ENCODE data around the gene SLC38A11.

Gene SLC38A11

DNA sequence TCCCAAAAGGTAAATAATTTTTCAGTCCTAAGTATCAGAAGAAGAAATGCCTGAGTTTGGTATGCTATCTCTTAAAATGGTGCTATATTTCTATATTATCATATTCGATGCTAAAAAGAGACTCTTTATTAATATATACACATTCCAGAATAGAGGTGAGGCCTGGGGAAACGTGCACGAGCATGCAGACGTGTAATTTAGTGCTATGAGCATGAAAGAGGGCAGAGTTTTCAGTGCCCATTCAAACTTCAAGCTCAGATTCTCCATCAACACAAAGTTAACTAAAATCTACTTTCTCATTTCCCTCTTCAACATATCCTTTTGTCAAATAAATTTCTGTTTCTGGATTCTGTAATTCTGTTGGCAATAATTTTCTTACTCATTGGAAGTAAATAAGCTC lies 108.0 kb downstream of the SLC38A11 start:
- H3K4me3 ChIP-seq (ENCODE audit: low read depth, low read length) = no peak overlapping the region
- no peak for DNase-seq (ENCODE audit: low read depth)
- TF ChIP-seq, protein P1, sequence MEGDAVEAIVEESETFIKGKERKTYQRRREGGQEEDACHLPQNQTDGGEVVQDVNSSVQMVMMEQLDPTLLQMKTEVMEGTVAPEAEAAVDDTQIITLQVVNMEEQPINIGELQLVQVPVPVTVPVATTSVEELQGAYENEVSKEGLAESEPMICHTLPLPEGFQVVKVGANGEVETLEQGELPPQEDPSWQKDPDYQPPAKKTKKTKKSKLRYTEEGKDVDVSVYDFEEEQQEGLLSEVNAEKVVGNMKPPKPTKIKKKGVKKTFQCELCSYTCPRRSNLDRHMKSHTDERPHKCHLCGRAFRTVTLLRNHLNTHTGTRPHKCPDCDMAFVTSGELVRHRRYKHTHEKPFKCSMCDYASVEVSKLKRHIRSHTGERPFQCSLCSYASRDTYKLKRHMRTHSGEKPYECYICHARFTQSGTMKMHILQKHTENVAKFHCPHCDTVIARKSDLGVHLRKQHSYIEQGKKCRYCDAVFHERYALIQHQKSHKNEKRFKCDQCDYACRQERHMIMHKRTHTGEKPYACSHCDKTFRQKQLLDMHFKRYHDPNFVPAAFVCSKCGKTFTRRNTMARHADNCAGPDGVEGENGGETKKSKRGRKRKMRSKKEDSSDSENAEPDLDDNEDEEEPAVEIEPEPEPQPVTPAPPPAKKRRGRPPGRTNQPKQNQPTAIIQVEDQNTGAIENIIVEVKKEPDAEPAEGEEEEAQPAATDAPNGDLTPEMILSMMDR (IDR thresholded peaks at IDR 0.05; ENCODE audit: control insufficient read depth, extremely low read depth, insufficient read depth) = no peak

DNA sequence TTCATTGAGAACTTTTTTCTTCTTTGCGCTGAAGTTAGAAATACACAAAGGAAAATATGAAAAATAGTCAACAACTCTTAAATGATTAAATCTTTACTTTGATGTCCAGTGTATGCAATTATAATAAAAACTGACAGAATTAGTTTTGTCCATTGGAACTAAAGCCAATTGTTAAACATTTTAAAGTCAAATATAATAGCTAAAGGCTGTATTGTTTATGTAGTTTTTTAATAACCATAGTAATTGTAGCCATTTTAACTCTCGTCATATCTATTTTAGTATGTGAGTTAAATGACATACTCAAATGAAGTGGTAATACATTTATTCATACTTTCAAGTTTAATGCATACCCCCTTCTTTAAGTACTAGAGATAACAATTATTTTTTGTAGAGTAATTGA lies 109.0 kb downstream of the SLC38A11 start:
- H3K4me3 ChIP-seq (ENCODE audit: low read depth, low read length) = no peak overlapping the region
- TF ChIP-seq, protein P1 (IDR thresholded peaks at IDR 0.05; ENCODE audit: control insufficient read depth, extremely low read depth, insufficient read depth) = no peak
- DNase-seq (ENCODE audit: low read depth) = no peak
